Measurements from ENCODE around the gene LITAFD.
"Not testable (repeated sequence)": the region's sequence is repeated elsewhere in the genome, so short reads cannot be mapped to it uniquely, and the experiment has no call there.

LITAFD gene

GRCh38 chr16:8869212-8869987, 12.8 kb upstream of the LITAFD start:
- Mint-ChIP-seq H3K36me3 (ENCODE audit: low read depth) (no peaks in the 10 kb centered on the region), H3K4me1 (peaks cover 46% of the 10 kb centered on the region), H3K27ac (peak overlapping the region; percentile 25), H3K9me3 (no peaks in the 10 kb centered on the region), H3K4me3 (peak overlapping the region; percentile 89), H3K27me3 (ENCODE audit: low read depth, poor library complexity) (peaks cover 3% of the 10 kb centered on the region)
- TF ChIP-seq CTCF (IDR thresholded peaks at IDR 0.05): no peak
- DNase-seq: peak; percentile 43

GRCh38 chr16:8869988-8870241, 12.2 kb upstream of the LITAFD start:
- H3K27ac Mint-ChIP-seq; H3K27me3 Mint-ChIP-seq (ENCODE audit: low read depth, poor library complexity); H3K9me3 Mint-ChIP-seq; H3K36me3 Mint-ChIP-seq (ENCODE audit: low read depth); DNase-seq; H3K4me3 Mint-ChIP-seq: not testable (repeated sequence)
- H3K4me1 Mint-ChIP-seq: peaks cover 42% of the 10 kb centered on the region

GRCh38 chr16:8872071-8872470, 10.1 kb upstream of the LITAFD start:
- Mint-ChIP-seq H3K4me3 (no peak overlapping the region), H3K9me3 (no peaks in the 10 kb centered on the region), H3K27ac (no peak overlapping the region), H3K4me1 (peaks cover 23% of the 10 kb centered on the region), H3K27me3 (ENCODE audit: low read depth, poor library complexity) (peaks cover 3% of the 10 kb centered on the region), H3K36me3 (ENCODE audit: low read depth) (no peaks in the 10 kb centered on the region)
- TF ChIP-seq CTCF (IDR thresholded peaks at IDR 0.05): no peak
- DNase-seq: no peak

GRCh38 chr16:8872967-8873865, 8.9 kb upstream of the LITAFD start:
- Mint-ChIP-seq H3K4me3 (no peak overlapping the region), H3K27me3 (ENCODE audit: low read depth, poor library complexity) (peaks cover 3% of the 10 kb centered on the region), H3K4me1 (peaks cover 16% of the 10 kb centered on the region), H3K9me3 (no peaks in the 10 kb centered on the region), H3K36me3 (ENCODE audit: low read depth) (no peaks in the 10 kb centered on the region), H3K27ac (no peak overlapping the region)
- TF ChIP-seq CTCF (IDR thresholded peaks at IDR 0.05): no peak
- no peak for DNase-seq

GRCh38 chr16:8873866-8874195, 8.3 kb upstream of the LITAFD start:
- H3K27ac Mint-ChIP-seq; H3K27me3 Mint-ChIP-seq (ENCODE audit: low read depth, poor library complexity); H3K4me3 Mint-ChIP-seq; H3K36me3 Mint-ChIP-seq (ENCODE audit: low read depth); H3K9me3 Mint-ChIP-seq; DNase-seq: not testable (repeated sequence)
- peaks cover 21% of the 10 kb centered on the region for H3K4me1 Mint-ChIP-seq

GRCh38 chr16:8874388-8874787, 7.8 kb upstream of the LITAFD start:
- no peaks in the 10 kb centered on the region for H3K36me3 Mint-ChIP-seq (ENCODE audit: low read depth)
- no peaks in the 10 kb centered on the region for H3K27me3 Mint-ChIP-seq (ENCODE audit: low read depth, poor library complexity)
- H3K9me3 Mint-ChIP-seq: no peaks in the 10 kb centered on the region
- peaks cover 16% of the 10 kb centered on the region for H3K4me1 Mint-ChIP-seq
- no peak for DNase-seq
- no peak overlapping the region for H3K27ac Mint-ChIP-seq
- no peak for TF ChIP-seq CTCF (IDR thresholded peaks at IDR 0.05)
- H3K4me3 Mint-ChIP-seq: no peak overlapping the region

GRCh38 chr16:8875317-8875716, 6.8 kb upstream of the LITAFD start:
- peaks cover 14% of the 10 kb centered on the region for H3K4me1 Mint-ChIP-seq
- not testable (repeated sequence) for H3K27me3 Mint-ChIP-seq (ENCODE audit: low read depth, poor library complexity)

More at GRCh38 chr16:8875317-8875716, 6.8 kb upstream of the LITAFD start:
- not testable (repeated sequence) for H3K4me3 Mint-ChIP-seq; H3K9me3 Mint-ChIP-seq; DNase-seq; H3K27ac Mint-ChIP-seq; H3K36me3 Mint-ChIP-seq (ENCODE audit: low read depth)
